Common myeloid progenitor, CD34-positive (primary cell): ENCODE data around the gene PKD2L2.

Experiments
- CTCF ChIA-PET: fragments of 350-600 bp; sonication (Branson Sonifier 250); formaldehyde crosslinking; loops from one replicate; lab custom pipeline; 2021; ENCODE audit warnings: antibody characterized with exemption; lab: Charles Lee
- POLR2A ChIA-PET: fragments of 350-600 bp; sonication (Branson Sonifier 250); formaldehyde crosslinking; loops from one replicate; lab custom pipeline; 2021; ENCODE audit warnings: antibody characterized with exemption; lab: Charles Lee
- DNase-seq, 3 donors: peaks; one replicate each; pipeline versions ENCODE4 v3.0.0 to v3.0.0-alpha.2; 2013
- H3K27ac ChIP-seq, 2 experiments: 1 replicate in 1 of 2; 2 replicates in 1 of 2; pipeline ENCODE4 v1.7.0; 2013; ENCODE audit warnings: inconsistent platforms in 2 of 2, low read length in 2 of 2, mild to moderate bottlenecking in 2 of 2, low read depth in 1 of 2, moderate library complexity in 1 of 2; ENCODE audit not compliant: severe bottlenecking in 2 of 2, insufficient read depth in 1 of 2, poor library complexity in 1 of 2
- H3K27me3 ChIP-seq, 5 experiments: replicated peaks in 2 of 5; 1 replicate in 3 of 5; 2 replicates in 2 of 5; pipeline versions ENCODE4 v1.6.1 to v1.7.0; 2013; ENCODE audit warnings: low read length in 4 of 5, mild to moderate bottlenecking in 2 of 5, moderate library complexity in 2 of 5, inconsistent platforms in 1 of 5; ENCODE audit not compliant: insufficient read depth in 5 of 5, control insufficient read depth in 4 of 5
- H3K36me3 ChIP-seq, 4 experiments: 1 replicate in 2 of 4; 2 replicates in 2 of 4; pipeline versions ENCODE4 v1.6.1 to v1.7.0; 2013; ENCODE audit warnings: low read length in 3 of 4, control low read depth in 1 of 4, mild to moderate bottlenecking in 1 of 4; ENCODE audit not compliant: control insufficient read depth in 4 of 4, insufficient read depth in 4 of 4
- H3K4me1 ChIP-seq, 4 experiments: 1 replicate in 3 of 4; 2 replicates in 1 of 4; pipeline versions ENCODE4 v1.6.1 to v1.7.1; 2013; ENCODE audit warnings: low read length in 3 of 4, mild to moderate bottlenecking in 3 of 4, control low read depth in 1 of 4, inconsistent platforms in 1 of 4, moderate library complexity in 1 of 4; ENCODE audit not compliant: control insufficient read depth in 4 of 4, insufficient read depth in 4 of 4; ENCODE audit errors: control extremely low read depth in 1 of 4
- H3K4me3 ChIP-seq, 7 experiments: 1 replicate in 4 of 7; 2 replicates in 3 of 7; pipeline versions ENCODE4 v1.5.1 to v1.7.0; 2013; ENCODE audit warnings: mild to moderate bottlenecking in 7 of 7, low read length in 6 of 7, moderate library complexity in 6 of 7, inconsistent platforms in 2 of 7, low read depth in 2 of 7, control low read depth in 1 of 7; ENCODE audit not compliant: insufficient read depth in 4 of 7, control insufficient read depth in 1 of 7; ENCODE audit errors: extremely low read depth in 1 of 7
- H3K9me3 ChIP-seq, 5 experiments: 1 replicate in 4 of 5; 2 replicates in 1 of 5; pipeline versions ENCODE4 v1.6.1 to v1.7.1; 2013; ENCODE audit warnings: low read length in 4 of 5, mild to moderate bottlenecking in 2 of 5, inconsistent platforms in 1 of 5, low read depth in 1 of 5, moderate library complexity in 1 of 5; ENCODE audit not compliant: control insufficient read depth in 4 of 5, insufficient read depth in 2 of 5; ENCODE audit errors: control extremely low read depth in 1 of 5
- WGBS: methylation state at CpG from one replicate; pipeline ENCODE4 v1.1.5; 2013; ENCODE audit not compliant: insufficient coverage; 5-methylcytosine and 5-hydroxymethylcytosine counted together

The PKD2L2 gene

GRCh38 chr5:137932800-137933199 lies 43.5 kb downstream of the PKD2L2 start:
- H3K4me3 ChIP-seq = no peak overlapping the region
- ChIA-PET CTCF (interaction anchor here (0.6 to 1.0 kb wide), 4 partner anchors 8 to 154 kb away, joined by 3 to 5 read pairs (median 4); no protein-coding TSS in a partner anchor), POLR2A (interaction anchor here (0.7 kb wide), 1 partner anchor 30 kb away, joined by 6 read pairs; no protein-coding TSS in a partner anchor)
- no peaks in the 10 kb centered on the region for H3K9me3 ChIP-seq
- no peak for DNase-seq
- H3K4me1 ChIP-seq = no peaks in the 10 kb centered on the region
- H3K27ac ChIP-seq = no peak overlapping the region
- H3K27me3 ChIP-seq = no peaks in the 10 kb centered on the region
- peaks cover 8 to 22% (median 14%) of the 10 kb centered on the region in 4 experiments for H3K36me3 ChIP-seq
- WGBS = 100% methylated on average over 1 of the region's 3 CpGs

GRCh38 chr5:137933491-137933911 lies 44.2 kb downstream of the PKD2L2 start:
- H3K4me3 ChIP-seq = no peak overlapping the region

GRCh38 chr5:137935190-137935589 lies 45.9 kb downstream of the PKD2L2 start:
- ChIA-PET CTCF (no interaction called here), POLR2A (no interaction called here)
- Histone ChIP-seq H3K27me3 (no peaks in the 10 kb centered on the region), H3K4me1 (no peaks in the 10 kb centered on the region), H3K36me3 (peaks cover 20 to 36% (median 27%) of the 10 kb centered on the region in 4 experiments), H3K4me3 (no peak overlapping the region), H3K9me3 (no peaks in the 10 kb centered on the region), H3K27ac (no peak overlapping the region)
- DNase-seq = no peak
- WGBS = no CpG with 5 or more reads among the region's 1 CpG

More at GRCh38 chr5:137933491-137933911, 44.2 kb downstream of the PKD2L2 start:
- H3K27ac ChIP-seq = no peak overlapping the region
- ChIA-PET CTCF (interaction anchor here (0.6 to 1.0 kb wide), 3 partner anchors 9 to 155 kb away, joined by 3 to 4 read pairs (median 3); no protein-coding TSS in a partner anchor), POLR2A (no interaction called here)
- DNase-seq = no peak
- H3K9me3 ChIP-seq = no peaks in the 10 kb centered on the region
- 36% methylated on average over 2 of the region's 3 CpGs for WGBS
- H3K4me1 ChIP-seq = no peaks in the 10 kb centered on the region
- H3K36me3 ChIP-seq = peaks cover 9 to 19% (median 15%) of the 10 kb centered on the region in 4 experiments
- H3K27me3 ChIP-seq = no peaks in the 10 kb centered on the region

GRCh38 chr5:137935694-137936093 lies 46.4 kb downstream of the PKD2L2 start:
- no peak overlapping the region for H3K27ac ChIP-seq
- H3K9me3 ChIP-seq = no peaks in the 10 kb centered on the region
- no peaks in the 10 kb centered on the region for H3K27me3 ChIP-seq
- ChIA-PET CTCF (interaction anchor here (0.9 kb wide), 1 partner anchor 19 kb away, joined by 3 read pairs; no protein-coding TSS in a partner anchor), POLR2A (no interaction called here)
- H3K36me3 ChIP-seq = peaks cover 20 to 37% (median 29%) of the 10 kb centered on the region in 4 experiments
- H3K4me3 ChIP-seq = no peak overlapping the region
- H3K4me1 ChIP-seq = no peaks in the 10 kb centered on the region
- WGBS = 100% methylated on average over 2 of the region's 3 CpGs
- no peak for DNase-seq

GRCh38 chr5:137937994-137938750 lies 48.9 kb downstream of the PKD2L2 start:
- ChIA-PET CTCF (interaction anchor here (0.7 to 1.4 kb wide), 2 partner anchors 11 to 47 kb away, joined by 3 read pairs; no protein-coding TSS in a partner anchor), POLR2A (no interaction called here)
- WGBS = no CpG with 5 or more reads among the region's 1 CpG
- Histone ChIP-seq H3K27me3 (no peaks in the 10 kb centered on the region), H3K9me3 (no peaks in the 10 kb centered on the region), H3K4me1 (no peaks in the 10 kb centered on the region), H3K36me3 (peaks cover 25 to 62% (median 45%) of the 10 kb centered on the region in 4 experiments), H3K4me3 (no peak overlapping the region), H3K27ac (no peak overlapping the region)
- DNase-seq = no peak

- no peaks in the 10 kb centered on the region for H3K27me3 ChIP-seq
These were observed 49.5 kb downstream of the PKD2L2 start for GRCh38 chr5:137938751-137939143.

GRCh38 chr5:137939331-137939730 lies 50.1 kb downstream of the PKD2L2 start:
- CTCF ChIA-PET = interaction anchor here (1.4 kb wide), 1 partner anchor 12 kb away, joined by 3 read pairs; no protein-coding TSS in a partner anchor
- Histone ChIP-seq H3K4me3 (no peak overlapping the region), H3K27me3 (no peaks in the 10 kb centered on the region), H3K4me1 (no peaks in the 10 kb centered on the region), H3K9me3 (no peaks in the 10 kb centered on the region), H3K27ac (no peak overlapping the region), H3K36me3 (peaks cover 28 to 70% (median 49%) of the 10 kb centered on the region in 4 experiments)
- 100% methylated on average over 1 of the region's 7 CpGs for WGBS
- POLR2A ChIA-PET = no interaction called here
- no peak for DNase-seq

More at GRCh38 chr5:137938751-137939143, 49.5 kb downstream of the PKD2L2 start:
- H3K4me3 ChIP-seq = no peak overlapping the region
- 80% methylated on average over 1 of the region's 1 CpG for WGBS
- no peak for DNase-seq
- H3K9me3 ChIP-seq = no peaks in the 10 kb centered on the region
- no peaks in the 10 kb centered on the region for H3K4me1 ChIP-seq
- ChIA-PET CTCF (interaction anchor here (1.4 kb wide), 1 partner anchor 12 kb away, joined by 3 read pairs; no protein-coding TSS in a partner anchor), POLR2A (no interaction called here)
- H3K27ac ChIP-seq = no peak overlapping the region
- H3K36me3 ChIP-seq = peaks cover 25 to 64% (median 46%) of the 10 kb centered on the region in 4 experiments
